ENCODE measurements around the gene C1orf21. TPM values are rescaled to one million over a fixed set of nuclear protein-coding genes. Genes with fewer than 3 reads are reported as not detected.

The C1orf21 gene
- total RNA-seq, 1 donor from 2014 or later: 2.6 TPM

DNA sequence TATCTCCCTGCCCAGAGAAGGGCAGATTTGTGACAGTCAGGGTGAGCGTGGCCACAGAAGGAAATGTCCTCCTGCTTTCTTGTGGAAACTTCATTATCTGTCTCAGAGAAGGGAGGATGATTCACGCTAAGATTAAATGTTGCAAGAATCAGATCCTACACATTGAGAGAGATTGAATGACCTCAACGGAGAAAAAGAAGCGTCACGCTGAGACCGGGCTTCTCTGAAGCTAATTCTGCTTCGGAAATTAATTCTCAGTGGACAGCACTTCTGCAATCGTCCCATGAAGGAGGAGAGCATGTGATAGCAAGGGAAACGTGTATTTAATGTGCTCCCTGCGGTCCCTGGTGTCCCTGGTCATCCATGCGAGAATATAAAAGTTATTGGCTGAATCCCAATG, 19.8 kb upstream of the C1orf21 start:
- H3K4me3 ChIP-seq (ENCODE audit: low read depth, low read length): no peak overlapping the region
- H3K36me3 ChIP-seq (ENCODE audit: control insufficient read depth, insufficient read depth, low read length): no peaks in the 10 kb centered on the region
- H3K27me3 ChIP-seq (ENCODE audit: control insufficient read depth, insufficient read depth, low read length): no peaks in the 10 kb centered on the region
- DNase-seq (ENCODE audit: low read depth): no peak
- TF ChIP-seq, protein P1, sequence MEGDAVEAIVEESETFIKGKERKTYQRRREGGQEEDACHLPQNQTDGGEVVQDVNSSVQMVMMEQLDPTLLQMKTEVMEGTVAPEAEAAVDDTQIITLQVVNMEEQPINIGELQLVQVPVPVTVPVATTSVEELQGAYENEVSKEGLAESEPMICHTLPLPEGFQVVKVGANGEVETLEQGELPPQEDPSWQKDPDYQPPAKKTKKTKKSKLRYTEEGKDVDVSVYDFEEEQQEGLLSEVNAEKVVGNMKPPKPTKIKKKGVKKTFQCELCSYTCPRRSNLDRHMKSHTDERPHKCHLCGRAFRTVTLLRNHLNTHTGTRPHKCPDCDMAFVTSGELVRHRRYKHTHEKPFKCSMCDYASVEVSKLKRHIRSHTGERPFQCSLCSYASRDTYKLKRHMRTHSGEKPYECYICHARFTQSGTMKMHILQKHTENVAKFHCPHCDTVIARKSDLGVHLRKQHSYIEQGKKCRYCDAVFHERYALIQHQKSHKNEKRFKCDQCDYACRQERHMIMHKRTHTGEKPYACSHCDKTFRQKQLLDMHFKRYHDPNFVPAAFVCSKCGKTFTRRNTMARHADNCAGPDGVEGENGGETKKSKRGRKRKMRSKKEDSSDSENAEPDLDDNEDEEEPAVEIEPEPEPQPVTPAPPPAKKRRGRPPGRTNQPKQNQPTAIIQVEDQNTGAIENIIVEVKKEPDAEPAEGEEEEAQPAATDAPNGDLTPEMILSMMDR (IDR thresholded peaks at IDR 0.05; ENCODE audit: insufficient read depth, low read length, poor library complexity, severe bottlenecking): no peak

DNA sequence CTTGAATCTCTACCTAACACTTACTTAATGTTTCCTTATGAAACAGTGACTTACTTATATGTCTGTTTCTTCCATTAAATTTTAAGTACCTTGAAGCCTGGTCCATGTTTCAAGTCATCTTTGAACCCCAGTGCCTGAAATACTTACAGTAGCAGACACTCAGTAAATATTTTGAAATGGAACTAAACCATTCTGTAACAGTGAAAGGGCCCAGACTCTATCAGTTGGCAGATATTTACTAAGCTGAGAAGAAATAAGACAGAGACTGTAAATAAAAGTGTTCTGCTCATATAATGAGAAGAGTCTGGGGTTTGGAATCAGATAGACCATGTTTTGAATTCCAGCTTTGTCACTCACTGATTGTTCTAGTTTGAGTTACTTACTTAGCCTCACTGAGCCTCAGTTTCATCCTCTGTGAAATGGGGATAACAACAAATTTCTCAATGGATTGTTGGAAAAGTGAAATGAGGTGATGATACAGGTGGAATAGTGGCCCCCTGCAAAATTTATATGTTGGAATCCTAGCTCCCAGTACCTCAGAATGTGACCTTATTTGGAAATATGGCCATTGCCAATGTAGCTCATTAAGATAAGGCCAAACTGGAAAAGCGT, 19.3 kb upstream of the C1orf21 start:
- Histone ChIP-seq H3K36me3 (ENCODE audit: control insufficient read depth, insufficient read depth, low read length) (no peaks in the 10 kb centered on the region), H3K27me3 (ENCODE audit: control insufficient read depth, insufficient read depth, low read length) (no peaks in the 10 kb centered on the region), H3K4me3 (ENCODE audit: low read depth, low read length) (no peak overlapping the region)
- TF ChIP-seq, protein P1 (IDR thresholded peaks at IDR 0.05; ENCODE audit: insufficient read depth, low read length, poor library complexity, severe bottlenecking): no peak
- no peak for DNase-seq (ENCODE audit: low read depth)

DNA sequence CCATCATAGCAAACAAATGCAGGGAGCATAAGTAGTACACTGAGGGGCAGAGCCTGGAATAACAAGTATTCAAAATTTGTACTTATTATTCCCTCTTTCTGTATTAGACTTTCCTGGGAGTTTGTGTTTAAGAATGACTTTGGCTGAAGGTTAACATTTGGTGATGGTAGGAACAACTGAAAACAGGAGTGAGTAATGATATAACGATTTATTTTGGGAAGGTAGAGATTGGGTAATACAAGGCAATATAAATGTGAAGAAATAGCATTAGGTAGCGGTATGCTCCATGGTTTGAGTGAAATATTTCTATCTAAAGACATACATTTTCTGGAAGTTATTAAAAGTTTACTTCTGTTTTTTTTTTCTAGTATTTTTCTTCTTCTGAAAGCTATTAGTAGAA, 18.5 kb upstream of the C1orf21 start:
- H3K27me3 ChIP-seq (ENCODE audit: control insufficient read depth, insufficient read depth, low read length): no peaks in the 10 kb centered on the region
- TF ChIP-seq, protein P1 (IDR thresholded peaks at IDR 0.05; ENCODE audit: insufficient read depth, low read length, poor library complexity, severe bottlenecking): no peak
- no peaks in the 10 kb centered on the region for H3K36me3 ChIP-seq (ENCODE audit: control insufficient read depth, insufficient read depth, low read length)
- no peak overlapping the region for H3K4me3 ChIP-seq (ENCODE audit: low read depth, low read length)
- no peak for DNase-seq (ENCODE audit: low read depth)

DNA sequence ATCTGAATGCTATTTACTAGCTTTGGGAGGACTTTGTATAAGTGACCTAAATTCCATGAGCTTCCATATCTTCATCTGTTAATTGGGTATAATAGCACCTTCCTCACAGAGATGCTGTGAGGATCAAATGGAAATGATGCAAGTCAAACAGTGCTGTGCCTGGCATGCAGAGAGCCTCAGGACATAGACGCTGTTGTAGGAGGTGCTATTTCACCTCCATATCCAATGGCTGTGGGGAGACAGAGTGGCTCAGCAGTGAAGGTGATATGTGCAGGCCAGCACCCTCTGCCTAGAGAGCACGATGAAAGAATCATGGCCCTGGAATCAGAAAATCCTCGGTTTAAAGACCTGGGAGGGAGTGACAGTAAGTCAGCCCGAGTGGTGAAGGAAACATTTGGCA, 16.0 kb upstream of the C1orf21 start:
- no peaks in the 10 kb centered on the region for H3K27me3 ChIP-seq (ENCODE audit: control insufficient read depth, insufficient read depth, low read length)
- H3K4me3 ChIP-seq (ENCODE audit: low read depth, low read length): no peak overlapping the region
- H3K36me3 ChIP-seq (ENCODE audit: control insufficient read depth, insufficient read depth, low read length): no peaks in the 10 kb centered on the region
- no peak for DNase-seq (ENCODE audit: low read depth)
- TF ChIP-seq, protein P1 (IDR thresholded peaks at IDR 0.05; ENCODE audit: insufficient read depth, low read length, poor library complexity, severe bottlenecking): no peak

DNA sequence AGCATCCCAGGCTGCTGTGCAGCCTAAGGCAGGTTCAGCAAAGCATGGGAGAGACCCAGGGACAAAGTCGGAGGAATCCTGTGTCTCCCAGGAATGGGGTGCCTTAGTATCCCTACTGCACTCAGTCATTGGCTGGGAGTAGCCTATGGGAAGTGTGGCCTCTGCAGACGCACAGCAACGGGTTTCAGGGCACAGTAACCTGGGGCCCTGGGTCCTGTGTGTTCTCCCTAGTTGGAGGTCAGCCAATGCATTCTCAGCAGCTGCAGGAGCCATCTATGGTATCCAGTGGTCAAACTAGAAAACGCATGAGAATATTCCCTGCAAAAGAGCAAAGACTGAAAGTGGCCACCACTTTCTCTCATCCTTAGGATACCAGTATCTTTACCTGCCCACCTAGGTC, 13.7 kb upstream of the C1orf21 start:
- DNase-seq (ENCODE audit: low read depth): no peak
- no peak overlapping the region for H3K4me3 ChIP-seq (ENCODE audit: low read depth, low read length)
- no peaks in the 10 kb centered on the region for H3K27me3 ChIP-seq (ENCODE audit: control insufficient read depth, insufficient read depth, low read length)
- H3K36me3 ChIP-seq (ENCODE audit: control insufficient read depth, insufficient read depth, low read length): no peaks in the 10 kb centered on the region
- TF ChIP-seq, protein P1 (IDR thresholded peaks at IDR 0.05; ENCODE audit: insufficient read depth, low read length, poor library complexity, severe bottlenecking): no peak

DNA sequence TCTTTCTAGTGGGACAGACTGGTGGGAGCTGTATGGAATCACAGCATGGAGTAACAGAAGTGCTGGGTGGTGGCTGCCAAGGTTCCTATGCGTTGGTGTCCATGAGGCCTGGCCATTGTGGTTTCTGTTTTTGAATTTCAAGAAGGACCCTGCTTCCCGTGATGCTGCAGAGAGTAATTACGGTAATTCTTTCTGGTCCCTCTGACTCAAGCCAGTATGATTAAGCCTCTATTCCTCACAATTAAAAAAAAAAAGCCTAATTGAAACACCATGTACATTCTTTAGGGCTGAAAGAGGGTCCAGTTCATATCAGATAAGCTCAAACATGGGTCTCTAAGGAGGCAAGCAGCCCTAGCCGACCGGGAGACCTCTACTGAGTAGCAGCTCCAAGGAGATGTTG, 10.5 kb upstream of the C1orf21 start:
- Histone ChIP-seq H3K4me3 (ENCODE audit: low read depth, low read length) (no peak overlapping the region), H3K27me3 (ENCODE audit: control insufficient read depth, insufficient read depth, low read length) (no peaks in the 10 kb centered on the region), H3K36me3 (ENCODE audit: control insufficient read depth, insufficient read depth, low read length) (no peaks in the 10 kb centered on the region)
- TF ChIP-seq, protein P1 (IDR thresholded peaks at IDR 0.05; ENCODE audit: insufficient read depth, low read length, poor library complexity, severe bottlenecking): no peak
- DNase-seq (ENCODE audit: low read depth): no peak
